ENCODE data around the gene HDAC4. TPM values are rescaled to one million over a fixed set of nuclear protein-coding genes. Genes with fewer than 3 reads are reported as not detected.

HDAC4 gene
- total RNA-seq, 1 experiment from 2014 or later: 11.3 TPM

GRCh38 chr2:239211396-239212094 is 189.3 kb downstream of the HDAC4 start:
- Histone ChIP-seq H3K4me3 (no peak overlapping the region), H3K9me3 (replicated peaks) (no peaks in the 10 kb centered on the region), H3K4me1 (no peaks in the 10 kb centered on the region), H3K27ac (no peak overlapping the region), H3K27me3 (no peaks in the 10 kb centered on the region), H3K36me3 (no peaks in the 10 kb centered on the region)
- no peak for DNase-seq

- Histone ChIP-seq H3K27ac (no peak overlapping the region), H3K27me3 (no peaks in the 10 kb centered on the region), H3K4me1 (no peaks in the 10 kb centered on the region), H3K36me3 (no peaks in the 10 kb centered on the region), H3K9me3 (replicated peaks) (no peaks in the 10 kb centered on the region), H3K4me3 (no peak overlapping the region)
- no peak for DNase-seq
These were observed 191.0 kb downstream of the HDAC4 start for GRCh38 chr2:239209783-239210182.

- H3K4me1 ChIP-seq: no peaks in the 10 kb centered on the region
- no peak for DNase-seq
- no peaks in the 10 kb centered on the region for H3K36me3 ChIP-seq
- no peak overlapping the region for H3K4me3 ChIP-seq
- no peaks in the 10 kb centered on the region for H3K9me3 ChIP-seq (replicated peaks)
- no peaks in the 10 kb centered on the region for H3K27me3 ChIP-seq
- H3K27ac ChIP-seq: no peak overlapping the region
These were observed 192.2 kb downstream of the HDAC4 start for GRCh38 chr2:239208465-239209180.

- Histone ChIP-seq H3K36me3 (no peaks in the 10 kb centered on the region), H3K4me3 (no peak overlapping the region), H3K9me3 (replicated peaks) (no peaks in the 10 kb centered on the region), H3K27ac (no peak overlapping the region), H3K27me3 (no peaks in the 10 kb centered on the region), H3K4me1 (no peaks in the 10 kb centered on the region)
- DNase-seq: no peak
These were observed 194.0 kb downstream of the HDAC4 start for GRCh38 chr2:239206851-239207250.

- no peaks in the 10 kb centered on the region for H3K9me3 ChIP-seq (replicated peaks)
- no peaks in the 10 kb centered on the region for H3K4me1 ChIP-seq
- H3K36me3 ChIP-seq: no peaks in the 10 kb centered on the region
- no peak for DNase-seq
- H3K27me3 ChIP-seq: no peaks in the 10 kb centered on the region
- H3K4me3 ChIP-seq: no peak overlapping the region
- H3K27ac ChIP-seq: no peak overlapping the region
These were observed 194.8 kb downstream of the HDAC4 start for GRCh38 chr2:239206042-239206441.

GRCh38 chr2:239204876-239205468 is 195.8 kb downstream of the HDAC4 start:
- no peaks in the 10 kb centered on the region for H3K36me3 ChIP-seq
- H3K27me3 ChIP-seq: no peaks in the 10 kb centered on the region
- no peak overlapping the region for H3K27ac ChIP-seq
- no peak for DNase-seq
- no peaks in the 10 kb centered on the region for H3K9me3 ChIP-seq (replicated peaks)
- no peak overlapping the region for H3K4me3 ChIP-seq
- H3K4me1 ChIP-seq: no peaks in the 10 kb centered on the region

- no peak overlapping the region for H3K27ac ChIP-seq
- H3K36me3 ChIP-seq: no peaks in the 10 kb centered on the region
- no peaks in the 10 kb centered on the region for H3K9me3 ChIP-seq (replicated peaks)
- no peaks in the 10 kb centered on the region for H3K27me3 ChIP-seq
- H3K4me3 ChIP-seq: no peak overlapping the region
- no peaks in the 10 kb centered on the region for H3K4me1 ChIP-seq
- no peak for DNase-seq
These were observed 196.5 kb downstream of the HDAC4 start for GRCh38 chr2:239204136-239204875.

- DNase-seq: no peak
- no peak overlapping the region for H3K27ac ChIP-seq
- no peaks in the 10 kb centered on the region for H3K9me3 ChIP-seq (replicated peaks)
- H3K4me3 ChIP-seq: no peak overlapping the region
- no peaks in the 10 kb centered on the region for H3K36me3 ChIP-seq
- no peaks in the 10 kb centered on the region for H3K27me3 ChIP-seq
- no peaks in the 10 kb centered on the region for H3K4me1 ChIP-seq
These were observed 197.2 kb downstream of the HDAC4 start for GRCh38 chr2:239203443-239204135.

- Histone ChIP-seq H3K27ac (no peak overlapping the region), H3K9me3 (replicated peaks) (no peaks in the 10 kb centered on the region), H3K4me3 (no peak overlapping the region), H3K27me3 (no peaks in the 10 kb centered on the region), H3K4me1 (no peaks in the 10 kb centered on the region), H3K36me3 (no peaks in the 10 kb centered on the region)
- DNase-seq: no peak
These were observed 198.0 kb downstream of the HDAC4 start for GRCh38 chr2:239202836-239203235.

GRCh38 chr2:239202343-239202742 is 198.5 kb downstream of the HDAC4 start:
- Histone ChIP-seq H3K27me3 (no peaks in the 10 kb centered on the region), H3K9me3 (replicated peaks) (no peaks in the 10 kb centered on the region), H3K4me3 (no peak overlapping the region), H3K36me3 (no peaks in the 10 kb centered on the region), H3K27ac (no peak overlapping the region), H3K4me1 (no peaks in the 10 kb centered on the region)
- DNase-seq: no peak

- H3K4me3 ChIP-seq: no peak overlapping the region
- H3K27me3 ChIP-seq: no peaks in the 10 kb centered on the region
- no peak for DNase-seq
- no peaks in the 10 kb centered on the region for H3K9me3 ChIP-seq (replicated peaks)
- no peaks in the 10 kb centered on the region for H3K36me3 ChIP-seq
- H3K27ac ChIP-seq: no peak overlapping the region
- no peaks in the 10 kb centered on the region for H3K4me1 ChIP-seq
These were observed 198.9 kb downstream of the HDAC4 start for GRCh38 chr2:239201884-239202283.

- DNase-seq: no peak
- Histone ChIP-seq H3K9me3 (replicated peaks) (no peaks in the 10 kb centered on the region), H3K4me3 (no peak overlapping the region), H3K4me1 (no peaks in the 10 kb centered on the region), H3K27ac (no peak overlapping the region), H3K36me3 (no peaks in the 10 kb centered on the region), H3K27me3 (no peaks in the 10 kb centered on the region)
These were observed 199.3 kb downstream of the HDAC4 start for GRCh38 chr2:239201531-239201876.

- no peaks in the 10 kb centered on the region for H3K9me3 ChIP-seq (replicated peaks)
- no peaks in the 10 kb centered on the region for H3K27me3 ChIP-seq
- no peak overlapping the region for H3K4me3 ChIP-seq
- DNase-seq: no peak
- no peaks in the 10 kb centered on the region for H3K36me3 ChIP-seq
- no peaks in the 10 kb centered on the region for H3K4me1 ChIP-seq
- H3K27ac ChIP-seq: no peak overlapping the region
These were observed 199.9 kb downstream of the HDAC4 start for GRCh38 chr2:239200646-239201530.

Measured in SJCRH30 (cell line).